SIG-M5 treated with dmso at 0.1 percent for 504 hours (cell line): ENCODE data around the gene GTF2H4.

Experiments used
- DNase-seq: peaks from one replicate; lab custom pipeline; 2025; ENCODE audit not compliant: unreplicated experiment; lab: John Stamatoyannopoulos, UW

GTF2H4 gene

GRCh38 chr6:30882204-30882758 is 25.7 kb upstream of the GTF2H4 start:
- no peak for DNase-seq

DNA sequence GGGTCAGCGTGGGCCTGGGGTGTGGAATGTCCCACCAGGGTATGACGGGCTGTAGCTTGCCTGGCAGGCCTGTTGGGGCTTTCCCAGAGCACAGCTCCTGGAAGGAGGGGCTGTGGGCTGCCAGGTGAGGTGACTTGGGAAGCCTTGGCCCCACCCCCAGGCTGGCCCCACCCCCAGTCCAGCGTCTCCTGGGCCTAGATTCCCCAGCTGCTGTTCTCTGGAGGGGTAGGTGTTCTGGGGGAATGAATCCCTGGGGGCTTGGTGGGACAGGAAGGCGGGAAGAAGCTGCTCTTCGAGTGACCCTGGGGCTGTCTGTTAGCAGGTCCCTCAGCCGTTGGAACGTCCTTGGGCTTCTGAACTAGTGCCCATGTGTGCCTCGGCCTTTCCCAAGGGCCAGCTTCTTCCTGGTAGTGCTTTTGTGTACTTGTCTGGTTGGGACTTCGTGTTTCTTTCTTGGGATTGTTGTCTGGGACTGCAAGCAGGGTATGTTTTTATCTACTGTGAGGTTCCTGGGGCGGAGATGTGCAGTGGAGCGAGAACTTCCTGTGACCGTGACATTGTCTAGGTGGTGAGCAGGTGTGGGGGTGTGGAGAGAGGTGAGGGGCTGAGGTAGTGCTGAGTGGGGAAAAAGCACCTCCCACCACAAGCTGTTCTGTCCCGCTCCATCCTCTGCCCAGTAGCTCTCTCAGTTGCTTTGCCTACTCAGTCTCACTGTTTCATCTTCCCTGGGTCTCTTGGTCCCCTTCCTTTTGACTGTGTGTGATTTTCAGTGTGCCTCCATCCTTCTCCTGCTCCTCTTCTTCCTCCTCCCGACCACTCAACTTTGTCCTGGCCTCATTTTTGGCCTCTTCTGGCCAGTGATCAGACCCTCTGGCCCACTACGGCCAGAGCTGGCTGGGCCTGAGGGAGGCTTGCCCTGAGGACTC is 25.0 kb upstream of the GTF2H4 start:
- DNase-seq = peak; percentile 8

DNA sequence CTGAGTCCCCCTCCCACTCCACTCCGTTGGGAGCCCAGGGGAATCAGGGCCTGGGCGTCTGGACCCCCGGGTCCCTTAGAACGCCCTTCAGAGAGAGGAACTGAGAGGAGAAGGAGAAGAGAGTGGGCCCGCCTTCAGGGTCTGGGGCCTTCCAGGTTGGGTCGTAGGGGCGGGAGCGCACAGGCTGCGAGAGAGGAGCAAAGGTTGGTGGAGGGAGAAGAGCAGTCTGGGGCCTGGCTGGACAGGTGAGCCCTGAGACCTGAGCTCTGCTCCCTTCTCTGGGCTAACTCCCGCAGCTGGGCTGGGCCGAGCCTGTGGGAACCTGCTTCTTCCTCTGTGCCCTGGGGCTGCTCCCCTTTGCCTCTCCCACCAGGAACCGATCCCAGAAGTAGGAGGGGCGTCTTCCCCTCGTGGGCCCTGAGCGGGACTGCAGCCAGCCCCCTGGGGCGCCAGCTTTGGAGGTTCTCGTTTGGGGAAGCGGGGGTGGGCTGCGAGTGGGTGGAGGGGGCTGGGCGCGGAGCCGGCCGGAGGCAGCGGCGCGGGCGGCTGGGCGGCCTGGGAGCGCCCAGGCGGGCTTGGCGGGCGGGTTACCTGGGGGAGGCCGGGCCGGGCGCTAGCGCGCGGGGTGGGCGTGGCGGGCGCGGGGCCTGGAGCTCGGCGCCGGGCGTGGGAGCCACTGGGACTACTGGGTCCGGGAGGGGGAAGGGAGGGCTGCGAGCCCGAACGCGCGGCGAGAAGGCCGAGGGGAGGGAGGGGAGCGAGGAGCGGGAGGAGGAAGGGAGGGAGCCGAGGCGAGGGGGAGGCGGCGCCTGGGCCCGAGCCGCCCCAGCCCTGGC is 24.1 kb upstream of the GTF2H4 start, which contains the start of gene DDR1:
Gene DDR1 (plus strand): TSS at position 835 of the 836 bp plus-strand sequence. CDS start 4,211 bp downstream, outside the sequence.
- DNase-seq = peak; percentile 37

DNA sequence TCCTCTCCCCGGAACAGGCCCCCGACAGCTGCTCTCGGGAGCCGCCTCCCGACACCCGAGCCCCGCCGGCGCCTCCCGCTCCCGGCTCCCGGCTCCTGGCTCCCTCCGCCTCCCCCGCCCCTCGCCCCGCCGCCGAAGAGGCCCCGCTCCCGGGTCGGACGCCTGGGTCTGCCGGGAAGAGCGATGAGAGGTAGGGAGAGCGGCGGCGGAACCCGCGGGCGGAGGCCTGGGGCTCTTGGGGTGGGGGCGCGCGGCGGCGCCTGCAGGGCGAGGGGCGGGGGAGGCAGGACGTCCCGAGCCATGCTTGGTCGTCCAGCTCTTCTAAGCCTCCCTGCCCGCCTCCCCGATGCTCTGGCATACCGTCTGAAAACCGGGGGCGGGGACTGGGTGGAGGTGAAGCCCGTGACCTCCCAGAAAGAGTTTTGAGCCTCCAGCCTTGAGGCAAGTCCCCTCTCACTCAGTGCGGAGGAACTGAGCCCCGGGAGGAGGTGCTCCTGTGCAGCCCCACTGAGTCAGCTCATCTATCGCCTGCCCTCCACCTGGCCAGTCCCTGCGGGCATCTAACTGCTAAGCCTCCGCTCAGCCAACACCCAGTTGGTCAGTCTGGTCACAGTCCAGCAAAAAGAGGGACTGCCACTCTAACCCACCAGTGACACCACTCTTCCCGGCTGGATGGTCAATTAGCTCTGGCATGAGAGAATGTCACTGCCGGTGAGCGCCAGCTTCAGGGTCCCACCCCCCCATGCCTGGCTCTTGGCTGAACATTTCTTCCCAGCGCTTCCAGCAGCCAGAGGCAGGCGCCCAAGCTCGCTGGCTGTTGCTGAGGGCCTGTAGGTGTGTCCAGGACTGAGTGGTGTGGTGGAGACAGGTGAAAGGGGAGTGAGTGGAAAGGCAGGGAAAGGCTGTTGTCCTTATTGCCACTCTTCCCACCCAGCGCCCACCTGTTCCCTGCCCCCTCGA is 23.2 kb upstream of the GTF2H4 start:
- DNase-seq = no peak

DNA sequence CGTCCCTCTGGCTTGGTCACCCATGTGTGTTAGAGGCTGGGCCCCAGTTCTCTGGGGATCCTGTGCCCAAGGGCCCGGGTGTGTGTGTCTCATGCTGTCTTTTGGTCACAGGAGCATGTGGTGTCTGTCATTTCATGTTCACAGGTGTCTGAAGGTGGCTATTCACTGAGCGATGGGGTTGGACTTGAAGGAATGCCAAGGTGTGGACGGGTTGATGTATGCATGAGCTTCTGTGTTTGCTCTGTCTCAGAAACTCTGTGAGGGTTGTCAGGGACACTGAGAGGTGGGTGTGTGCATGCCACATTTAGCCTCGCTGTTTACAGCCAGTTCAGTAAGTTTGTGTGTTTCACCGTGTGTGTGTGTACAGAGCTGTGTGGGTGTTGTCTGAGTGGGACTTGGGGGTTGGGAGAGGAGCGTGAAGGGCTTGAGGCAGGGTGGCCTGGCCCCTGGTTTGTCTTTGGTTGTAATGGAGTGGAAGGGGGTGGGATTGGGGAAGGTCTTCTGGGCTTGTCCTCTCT is 22.5 kb upstream of the GTF2H4 start:
- DNase-seq = peak; percentile 16

GRCh38 chr6:30885999-30886896 is 21.8 kb upstream of the GTF2H4 start:
- DNase-seq = peak; percentile 35

DNA sequence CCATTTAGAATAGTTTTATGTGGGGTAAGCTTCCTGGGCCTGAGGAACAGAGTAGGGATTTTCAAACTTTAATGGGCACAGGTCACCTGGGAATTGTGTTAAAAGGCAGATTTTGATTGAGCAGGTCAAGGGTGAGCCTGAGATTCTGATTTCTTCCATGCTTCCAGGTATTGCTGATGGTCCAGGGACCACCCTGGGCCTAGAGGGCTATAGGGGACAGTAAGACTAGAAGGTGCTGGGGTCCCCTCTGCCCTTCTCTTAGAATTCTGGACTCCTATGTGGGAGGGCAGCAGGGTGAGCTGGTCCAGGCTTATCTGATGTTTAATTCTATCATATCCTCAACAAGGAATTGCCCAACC is 21.1 kb upstream of the GTF2H4 start:
- no peak for DNase-seq

- DNase-seq = no peak
Observed at GRCh38 chr6:30887901-30888815, 19.8 kb upstream of the GTF2H4 start.

DNA sequence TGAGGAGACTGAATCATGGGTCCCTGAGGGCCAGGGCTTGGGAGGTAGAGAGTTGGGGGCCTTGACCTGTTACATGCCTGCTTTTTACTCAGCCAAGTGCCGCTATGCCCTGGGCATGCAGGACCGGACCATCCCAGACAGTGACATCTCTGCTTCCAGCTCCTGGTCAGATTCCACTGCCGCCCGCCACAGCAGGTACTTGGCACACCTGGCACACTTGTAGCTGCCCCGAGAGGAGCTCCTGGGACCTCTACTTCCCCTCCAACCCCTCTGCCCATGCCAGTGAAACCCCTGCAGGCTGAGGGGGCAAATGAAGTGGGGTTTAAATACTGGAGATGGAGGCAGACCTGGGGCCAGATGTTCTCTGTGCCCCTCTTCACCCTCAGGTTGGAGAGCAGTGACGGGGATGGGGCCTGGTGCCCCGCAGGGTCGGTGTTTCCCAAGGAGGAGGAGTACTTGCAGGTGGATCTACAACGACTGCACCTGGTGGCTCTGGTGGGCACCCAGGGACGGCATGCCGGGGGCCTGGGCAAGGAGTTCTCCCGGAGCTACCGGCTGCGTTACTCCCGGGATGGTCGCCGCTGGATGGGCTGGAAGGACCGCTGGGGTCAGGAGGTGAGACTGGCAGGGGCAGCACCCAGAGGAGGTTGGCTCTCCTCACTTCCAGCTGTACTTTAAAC is 19.1 kb upstream of the GTF2H4 start:
- DNase-seq = no peak

DNA sequence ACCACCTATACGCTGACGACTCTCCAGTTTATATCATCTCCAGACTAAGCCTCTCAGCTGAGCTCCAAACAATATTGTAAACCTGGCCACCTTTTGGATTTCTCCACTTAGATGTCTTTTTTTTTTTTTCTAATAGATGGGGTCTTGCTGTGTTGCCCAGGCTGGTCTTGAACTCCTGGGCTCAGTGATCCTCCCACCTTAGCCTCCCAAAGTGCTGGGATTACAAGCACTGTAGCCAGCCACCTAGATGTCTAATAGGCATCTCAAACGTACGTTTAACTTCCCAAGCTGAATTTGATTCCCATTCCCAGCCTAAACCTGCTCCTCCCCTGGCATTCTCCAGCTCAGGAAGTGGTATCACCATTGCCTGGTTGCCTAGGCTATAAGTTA is 18.5 kb upstream of the GTF2H4 start:
- DNase-seq = no peak

- no peak for DNase-seq
Observed at GRCh38 chr6:30889921-30890645, 17.9 kb upstream of the GTF2H4 start.

DNA sequence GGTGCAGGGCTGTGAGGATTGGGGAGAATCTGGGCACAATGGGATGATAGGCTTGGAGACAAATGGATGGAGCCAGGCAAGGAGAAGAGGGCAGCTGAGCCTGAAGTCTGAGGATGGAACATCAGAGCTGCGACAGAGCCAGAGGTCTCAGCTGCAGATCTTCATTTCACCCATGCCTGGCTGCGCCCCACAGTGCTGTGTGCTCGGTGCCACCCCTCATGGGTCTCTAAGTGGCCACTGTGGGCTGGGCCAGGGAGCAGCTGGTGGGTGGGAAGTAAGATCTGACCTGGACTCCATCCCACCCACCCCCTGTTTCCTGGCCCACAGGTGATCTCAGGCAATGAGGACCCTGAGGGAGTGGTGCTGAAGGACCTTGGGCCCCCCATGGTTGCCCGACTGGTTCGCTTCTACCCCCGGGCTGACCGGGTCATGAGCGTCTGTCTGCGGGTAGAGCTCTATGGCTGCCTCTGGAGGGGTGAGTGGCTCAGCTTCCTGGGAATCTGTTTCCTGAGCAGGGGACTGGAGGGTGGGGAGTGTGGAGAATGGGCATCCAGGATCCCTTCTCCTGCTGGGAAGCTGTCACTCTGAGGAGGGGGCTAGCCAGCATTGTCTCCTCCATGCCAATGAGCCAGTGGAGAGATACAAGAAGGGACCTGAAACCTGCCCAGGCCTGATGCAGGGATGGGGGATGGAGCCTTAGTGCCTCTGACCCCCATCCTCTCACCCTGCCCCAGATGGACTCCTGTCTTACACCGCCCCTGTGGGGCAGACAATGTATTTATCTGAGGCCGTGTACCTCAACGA is 17.2 kb upstream of the GTF2H4 start:
- DNase-seq = no peak

DNA sequence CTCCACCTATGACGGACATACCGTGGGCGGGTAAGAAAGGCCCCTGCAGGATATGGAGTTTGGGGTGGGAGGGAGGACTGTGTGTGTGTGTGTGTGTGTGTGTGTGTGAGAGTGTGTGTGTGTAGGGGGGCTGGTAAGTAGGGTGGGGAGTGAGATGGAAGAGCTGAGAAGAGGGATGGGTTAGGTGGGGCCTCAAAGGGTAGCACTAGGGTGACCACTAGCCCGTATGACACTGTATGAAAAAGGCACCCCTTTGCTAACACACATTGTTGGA is 16.6 kb upstream of the GTF2H4 start:
- no peak for DNase-seq

DNA sequence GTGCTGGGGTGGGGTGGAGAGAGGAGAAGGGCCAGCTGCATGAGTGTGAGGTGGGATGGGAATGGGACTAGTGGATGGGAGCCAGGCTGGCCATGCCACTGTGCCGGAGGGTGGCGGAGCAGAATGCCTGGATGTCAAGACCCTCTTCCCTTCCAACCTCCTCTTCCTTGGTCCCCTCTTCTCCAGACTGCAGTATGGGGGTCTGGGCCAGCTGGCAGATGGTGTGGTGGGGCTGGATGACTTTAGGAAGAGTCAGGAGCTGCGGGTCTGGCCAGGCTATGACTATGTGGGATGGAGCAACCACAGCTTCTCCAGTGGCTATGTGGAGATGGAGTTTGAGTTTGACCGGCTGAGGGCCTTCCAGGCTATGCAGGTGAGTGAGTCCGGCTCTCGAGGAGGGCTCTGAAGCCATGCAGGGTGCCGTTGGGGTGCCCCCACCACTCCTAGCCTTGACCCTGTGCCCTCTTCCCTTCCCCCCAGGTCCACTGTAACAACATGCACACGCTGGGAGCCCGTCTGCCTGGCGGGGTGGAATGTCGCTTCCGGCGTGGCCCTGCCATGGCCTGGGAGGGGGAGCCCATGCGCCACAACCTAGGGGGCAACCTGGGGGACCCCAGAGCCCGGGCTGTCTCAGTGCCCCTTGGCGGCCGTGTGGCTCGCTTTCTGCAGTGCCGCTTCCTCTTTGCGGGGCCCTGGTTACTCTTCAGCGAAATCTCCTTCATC is 16.0 kb upstream of the GTF2H4 start:
- DNase-seq = no peak

DNA sequence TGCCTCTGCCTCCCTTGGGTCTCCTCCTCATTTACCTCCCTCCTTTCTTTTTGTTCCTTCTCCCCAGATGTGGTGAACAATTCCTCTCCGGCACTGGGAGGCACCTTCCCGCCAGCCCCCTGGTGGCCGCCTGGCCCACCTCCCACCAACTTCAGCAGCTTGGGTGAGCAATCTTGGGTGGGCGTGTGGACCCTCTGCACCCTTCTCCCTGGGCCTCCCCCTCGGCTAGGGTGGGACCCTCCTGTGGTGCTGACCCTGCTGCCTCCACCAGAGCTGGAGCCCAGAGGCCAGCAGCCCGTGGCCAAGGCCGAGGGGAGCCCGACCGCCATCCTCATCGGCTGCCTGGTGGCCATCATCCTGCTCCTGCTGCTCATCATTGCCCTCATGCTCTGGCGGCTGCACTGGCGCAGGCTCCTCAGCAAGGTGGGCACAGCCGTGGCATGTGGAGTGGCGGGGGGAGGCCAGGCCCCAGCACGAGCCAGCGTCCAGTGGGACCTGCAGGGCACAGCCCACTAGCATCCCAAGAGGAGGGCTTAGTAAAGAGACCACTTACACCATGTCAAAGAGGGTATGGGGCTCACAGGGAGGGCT is 14.9 kb upstream of the GTF2H4 start:
- no peak for DNase-seq
